HG03442 (cell line): ENCODE measurements around the gene TXNDC9.
"Not testable (repeated sequence)": the region's sequence is repeated elsewhere in the genome, so short reads cannot be mapped to it uniquely, and the experiment has no call there.

ENCODE experiments used
- ATAC-seq: cut with Tn5 transposase; IDR thresholded peaks from one replicate; pipeline ENCODE4 v1.9.1; 2021; ENCODE audit warnings: mild to moderate bottlenecking, moderate library complexity; ENCODE audit not compliant: unreplicated experiment

The TXNDC9 gene

GRCh38 chr2:99336804-99337112 is 625 bp upstream of the TXNDC9 start:
- ATAC-seq = peak; percentile 0

- no peak for ATAC-seq
These were observed 10.7 kb downstream of the TXNDC9 start for GRCh38 chr2:99325384-99325783.

- not testable (repeated sequence) for ATAC-seq
These were observed 18.3 kb downstream of the TXNDC9 start for GRCh38 chr2:99317873-99318200.

GRCh38 chr2:99317161-99317872 is 18.8 kb downstream of the TXNDC9 start:
- no peak for ATAC-seq

GRCh38 chr2:99301097-99301496 is 35.0 kb downstream of the TXNDC9 start, which contains the start of gene LYG1:
TSS of gene LYG1 (minus strand) at chr2:99301197. CDS start at chr2:99295670, 5,527 bp downstream.
- not testable (repeated sequence) for ATAC-seq

GRCh38 chr2:99299580-99299979 is 36.6 kb downstream of the TXNDC9 start:
- ATAC-seq = no peak

GRCh38 chr2:99297994-99298393 is 38.1 kb downstream of the TXNDC9 start:
- no peak for ATAC-seq

- no peak for ATAC-seq
These were observed 50.6 kb downstream of the TXNDC9 start for GRCh38 chr2:99285526-99285925.

GRCh38 chr2:99279969-99280695 is 56.0 kb downstream of the TXNDC9 start:
- ATAC-seq = no peak

- ATAC-seq = no peak
These were observed 57.3 kb downstream of the TXNDC9 start for GRCh38 chr2:99278793-99279291.

- not testable (repeated sequence) for ATAC-seq
These were observed 57.9 kb downstream of the TXNDC9 start for GRCh38 chr2:99278195-99278765.

- no peak for ATAC-seq
These were observed 60.3 kb downstream of the TXNDC9 start for GRCh38 chr2:99275882-99276281.
